ENCODE measurements around the gene MBNL2. TPM values are rescaled to one million over a fixed set of nuclear protein-coding genes. Genes with fewer than 3 reads are reported as not detected.

The MBNL2 gene
- total RNA-seq, 2 donors from 2014 or later, result 47.5 to 50.8 TPM

- Histone ChIP-seq H3K4me1 (peaks cover 11% of the 10 kb centered on the region), H3K9me3 (no peaks in the 10 kb centered on the region), H3K36me3 (replicated peaks in 1 of 2; ENCODE audit: insufficient read depth in 1 of 2, low read depth in 2 of 2) (no peaks in the 10 kb centered on the region), H3K27me3 (no peaks in the 10 kb centered on the region), H3K4me3 (no peak overlapping the region), H3K27ac (no peak overlapping the region)
- WGBS, 2 donors, result 85 to 98% methylated on average over 4 of the region's 4 CpGs
- TF ChIP-seq CTCF (IDR thresholded peaks at IDR 0.05), result no peak
- no peak for TF ChIP-seq POLR2A (IDR thresholded peaks at IDR 0.05)
- ATAC-seq, result no peak
- no peak for DNase-seq
- intact Hi-C loops (cut with DNase I), result no loop called here
Observed at GRCh38 chr13:97395447-97396136, 173.5 kb downstream of the MBNL2 start.

- H3K9me3 ChIP-seq, result no peaks in the 10 kb centered on the region
- TF ChIP-seq CTCF (IDR thresholded peaks at IDR 0.05) (no peak), POLR2A (IDR thresholded peaks at IDR 0.05) (no peak)
- H3K36me3 ChIP-seq (replicated peaks in 1 of 2; ENCODE audit: insufficient read depth in 1 of 2, low read depth in 2 of 2), result no peaks in the 10 kb centered on the region
- no peak overlapping the region for H3K4me3 ChIP-seq
- no peaks in the 10 kb centered on the region for H3K27me3 ChIP-seq
- ATAC-seq (no peak), DNase-seq (no peak)
- 71 to 72% methylated on average over 10 of the region's 10 CpGs for WGBS, 2 donors
- H3K27ac ChIP-seq, result no peak overlapping the region
- intact Hi-C loops (cut with DNase I), result no loop called here
- H3K4me1 ChIP-seq, result no peaks in the 10 kb centered on the region
Observed at GRCh38 chr13:97397267-97397666, 175.1 kb downstream of the MBNL2 start.

GRCh38 chr13:97401421-97401820 lies 179.3 kb downstream of the MBNL2 start:
- H3K4me1 ChIP-seq, result no peaks in the 10 kb centered on the region
- H3K9me3 ChIP-seq, result no peaks in the 10 kb centered on the region
- H3K27ac ChIP-seq, result no peak overlapping the region
- 64% methylated on average over 3 of the region's 3 CpGs for WGBS, 2 donors
- no peak overlapping the region for H3K4me3 ChIP-seq
- no peak for DNase-seq
- no peaks in the 10 kb centered on the region for H3K36me3 ChIP-seq (replicated peaks in 1 of 2; ENCODE audit: insufficient read depth in 1 of 2, low read depth in 2 of 2)
- no peak for ATAC-seq
- intact Hi-C loops (cut with DNase I), result no loop called here
- no peaks in the 10 kb centered on the region for H3K27me3 ChIP-seq
- no peak for TF ChIP-seq POLR2A (IDR thresholded peaks at IDR 0.05)
- no peak for TF ChIP-seq CTCF (IDR thresholded peaks at IDR 0.05)

- intact Hi-C loops (cut with DNase I), result no loop called here
- TF ChIP-seq CTCF (IDR thresholded peaks at IDR 0.05), result no peak
- no peak for TF ChIP-seq POLR2A (IDR thresholded peaks at IDR 0.05)
- Histone ChIP-seq H3K4me3 (no peak overlapping the region), H3K27ac (no peak overlapping the region), H3K27me3 (no peaks in the 10 kb centered on the region), H3K9me3 (no peaks in the 10 kb centered on the region), H3K36me3 (replicated peaks in 1 of 2; ENCODE audit: insufficient read depth in 1 of 2, low read depth in 2 of 2) (no peaks in the 10 kb centered on the region), H3K4me1 (no peaks in the 10 kb centered on the region)
- WGBS, 2 donors, result 44 to 65% methylated on average over 3 of the region's 3 CpGs
- no peak for DNase-seq
- ATAC-seq, result no peak
Observed at GRCh38 chr13:97403893-97404750, 182.0 kb downstream of the MBNL2 start.
